HG02943 (cell line): Measurements from ENCODE around the gene ZNF488.

Experiments
- ATAC-seq: cut with Tn5 transposase; IDR thresholded peaks from one replicate; pipeline ENCODE4 v1.9.1; 2021; ENCODE audit warnings: mild to moderate bottlenecking, low read depth, moderate library complexity; ENCODE audit not compliant: unreplicated experiment

ZNF488 gene

GRCh38 chr10:47317251-47317650 is 66.8 kb downstream of the ZNF488 start:
- ATAC-seq: no peak

- no peak for ATAC-seq
These were observed 68.0 kb downstream of the ZNF488 start for GRCh38 chr10:47316131-47316530.
